ENCODE results near the gene VPS8.

- TF ChIP-seq ZNF446 (CRISPR knock-in tag; IDR thresholded peaks at IDR 0.05) = no peak
- no peak for TF ChIP-seq MED1 (CRISPR knock-in tag; IDR thresholded peaks at IDR 0.05)
- TF ChIP-seq, protein P1, sequence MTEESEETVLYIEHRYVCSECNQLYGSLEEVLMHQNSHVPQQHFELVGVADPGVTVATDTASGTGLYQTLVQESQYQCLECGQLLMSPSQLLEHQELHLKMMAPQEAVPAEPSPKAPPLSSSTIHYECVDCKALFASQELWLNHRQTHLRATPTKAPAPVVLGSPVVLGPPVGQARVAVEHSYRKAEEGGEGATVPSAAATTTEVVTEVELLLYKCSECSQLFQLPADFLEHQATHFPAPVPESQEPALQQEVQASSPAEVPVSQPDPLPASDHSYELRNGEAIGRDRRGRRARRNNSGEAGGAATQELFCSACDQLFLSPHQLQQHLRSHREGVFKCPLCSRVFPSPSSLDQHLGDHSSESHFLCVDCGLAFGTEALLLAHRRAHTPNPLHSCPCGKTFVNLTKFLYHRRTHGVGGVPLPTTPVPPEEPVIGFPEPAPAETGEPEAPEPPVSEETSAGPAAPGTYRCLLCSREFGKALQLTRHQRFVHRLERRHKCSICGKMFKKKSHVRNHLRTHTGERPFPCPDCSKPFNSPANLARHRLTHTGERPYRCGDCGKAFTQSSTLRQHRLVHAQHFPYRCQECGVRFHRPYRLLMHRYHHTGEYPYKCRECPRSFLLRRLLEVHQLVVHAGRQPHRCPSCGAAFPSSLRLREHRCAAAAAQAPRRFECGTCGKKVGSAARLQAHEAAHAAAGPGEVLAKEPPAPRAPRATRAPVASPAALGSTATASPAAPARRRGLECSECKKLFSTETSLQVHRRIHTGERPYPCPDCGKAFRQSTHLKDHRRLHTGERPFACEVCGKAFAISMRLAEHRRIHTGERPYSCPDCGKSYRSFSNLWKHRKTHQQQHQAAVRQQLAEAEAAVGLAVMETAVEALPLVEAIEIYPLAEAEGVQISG (CRISPR knock-in tag; IDR thresholded peaks at IDR 0.05) = no peak
- TF ChIP-seq ZNF562 (CRISPR knock-in tag; IDR thresholded peaks at IDR 0.05; ENCODE audit: borderline replicate concordance) = no peak
- no peak for TF ChIP-seq CTCF (CRISPR knock-in tag; IDR thresholded peaks at IDR 0.05)
- TF ChIP-seq POLR2A (IDR thresholded peaks at IDR 0.05; ENCODE audit: insufficient read depth in 1 of 2, low read depth in 2 of 2, low read length in 2 of 2) = no peak
- TF ChIP-seq YY1 (IDR thresholded peaks at IDR 0.05; ENCODE audit: insufficient read depth, insufficient replicate concordance, low read depth, low read length) = no peak
- no peak for TF ChIP-seq KLF6 (CRISPR knock-in tag; IDR thresholded peaks at IDR 0.05)
- TF ChIP-seq ZFP82 (CRISPR knock-in tag; IDR thresholded peaks at IDR 0.05; ENCODE audit: borderline replicate concordance) = no peak
- TF ChIP-seq ZBTB39 (CRISPR knock-in tag; IDR thresholded peaks at IDR 0.05) = no peak
These were observed 219.0 kb downstream of the VPS8 start for GRCh38 chr3:185030951-185031350.

Data from HepG2 (cell line).